Measurements from ENCODE around the gene MYO5A. TPM values are rescaled to one million over a fixed set of nuclear protein-coding genes. Genes with fewer than 3 reads are reported as not detected.

MYO5A gene
- polyA plus RNA-seq, 4 donors, result 0.45 to 3.0 (median 1.6) TPM

DNA sequence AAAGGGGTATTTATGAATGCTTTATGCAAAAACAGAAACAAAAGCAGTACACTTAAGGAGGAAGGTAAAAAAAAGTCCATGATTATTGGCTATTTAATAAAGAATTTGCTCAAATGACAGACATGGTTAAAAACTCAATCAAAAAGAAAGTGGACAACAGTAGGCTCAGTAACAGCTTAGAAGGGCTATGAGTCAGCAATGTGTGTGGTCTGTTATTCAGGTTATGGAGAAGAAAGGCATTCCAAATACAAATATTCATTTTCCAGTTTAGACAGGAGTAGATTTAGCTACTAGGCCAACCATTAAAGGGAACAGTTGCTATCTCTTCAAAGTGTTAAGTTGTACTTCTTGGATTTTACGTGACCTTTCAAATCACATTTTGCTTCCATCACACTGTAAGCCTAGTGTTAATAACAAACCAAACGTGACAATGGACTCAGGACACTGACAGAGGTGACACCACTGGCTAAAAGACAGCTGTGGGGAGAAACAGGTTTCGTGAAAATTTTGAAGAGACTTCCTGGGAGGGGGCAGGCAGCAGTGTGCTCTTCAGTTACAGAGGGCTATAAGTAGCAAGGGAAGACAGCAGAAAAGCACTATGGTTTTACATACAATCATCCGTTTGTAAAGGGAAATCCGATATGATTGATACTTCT lies 191.4 kb downstream of the MYO5A start:
- 83 to 87% (median 85%) methylated on average over 5 of the region's 5 CpGs for WGBS, 3 donors
- Histone ChIP-seq H3K4me3 (ENCODE audit: low read depth in 1 of 3, low read length in 3 of 3) (no peak overlapping the region), H3K9me3 (ENCODE audit: control insufficient read depth in 2 of 2, insufficient read depth in 1 of 2, low read depth in 1 of 2, low read length in 1 of 2) (no peaks in the 10 kb centered on the region), H3K36me3 (ENCODE audit: control insufficient read depth in 3 of 3, insufficient read depth in 2 of 3, low read depth in 1 of 3, low read length in 3 of 3) (peaks cover 0 to 3% (median 0%) of the 10 kb centered on the region in 3 donors), H3K27ac (ENCODE audit: low read depth in 1 of 3, low read length in 2 of 3) (no peak overlapping the region), H3K27me3 (ENCODE audit: control insufficient read depth in 3 of 3, insufficient read depth in 3 of 3, low read length in 3 of 3) (no peaks in the 10 kb centered on the region), H3K4me1 (ENCODE audit: control insufficient read depth in 3 of 3, insufficient read depth in 2 of 3, low read depth in 1 of 3, low read length in 2 of 3) (no peaks in the 10 kb centered on the region)
- DNase-seq, result no peak
- FAIRE-seq, result no peak

DNA sequence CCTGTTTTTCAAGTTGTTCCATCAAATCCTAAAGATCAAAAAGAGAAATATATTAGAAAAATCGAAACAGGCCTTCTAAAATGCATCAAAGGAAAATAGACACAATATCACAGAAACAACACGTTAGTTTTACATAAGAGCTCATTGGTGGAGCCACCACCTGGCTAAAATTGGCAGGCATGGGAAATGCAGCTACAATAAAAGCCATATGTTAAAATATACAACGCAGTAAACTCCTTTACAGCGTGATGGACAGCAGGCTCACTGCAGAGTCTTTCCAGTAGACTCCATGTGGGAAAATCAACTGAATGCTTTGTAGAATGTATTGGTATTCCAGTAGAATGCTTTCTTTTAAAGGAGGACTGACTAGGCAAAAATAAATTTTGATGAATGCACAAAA lies 192.2 kb downstream of the MYO5A start:
- H3K4me1 ChIP-seq (ENCODE audit: control insufficient read depth in 3 of 3, insufficient read depth in 2 of 3, low read depth in 1 of 3, low read length in 2 of 3), result no peaks in the 10 kb centered on the region
- H3K4me3 ChIP-seq (ENCODE audit: low read depth in 1 of 3, low read length in 3 of 3), result no peak overlapping the region
- DNase-seq (peak; percentile 7 to 29), FAIRE-seq (no peak)
- H3K36me3 ChIP-seq (ENCODE audit: control insufficient read depth in 3 of 3, insufficient read depth in 2 of 3, low read depth in 1 of 3, low read length in 3 of 3), result peaks cover 0 to 3% (median 0%) of the 10 kb centered on the region in 3 donors
- H3K27me3 ChIP-seq (ENCODE audit: control insufficient read depth in 3 of 3, insufficient read depth in 3 of 3, low read length in 3 of 3), result no peaks in the 10 kb centered on the region
- WGBS, 3 donors, result 18 to 57% (median 36%) methylated on average over 4 of the region's 4 CpGs
- no peak overlapping the region for H3K27ac ChIP-seq (ENCODE audit: low read depth in 1 of 3, low read length in 2 of 3)
- no peaks in the 10 kb centered on the region for H3K9me3 ChIP-seq (ENCODE audit: control insufficient read depth in 2 of 2, insufficient read depth in 1 of 2, low read depth in 1 of 2, low read length in 1 of 2)

DNA sequence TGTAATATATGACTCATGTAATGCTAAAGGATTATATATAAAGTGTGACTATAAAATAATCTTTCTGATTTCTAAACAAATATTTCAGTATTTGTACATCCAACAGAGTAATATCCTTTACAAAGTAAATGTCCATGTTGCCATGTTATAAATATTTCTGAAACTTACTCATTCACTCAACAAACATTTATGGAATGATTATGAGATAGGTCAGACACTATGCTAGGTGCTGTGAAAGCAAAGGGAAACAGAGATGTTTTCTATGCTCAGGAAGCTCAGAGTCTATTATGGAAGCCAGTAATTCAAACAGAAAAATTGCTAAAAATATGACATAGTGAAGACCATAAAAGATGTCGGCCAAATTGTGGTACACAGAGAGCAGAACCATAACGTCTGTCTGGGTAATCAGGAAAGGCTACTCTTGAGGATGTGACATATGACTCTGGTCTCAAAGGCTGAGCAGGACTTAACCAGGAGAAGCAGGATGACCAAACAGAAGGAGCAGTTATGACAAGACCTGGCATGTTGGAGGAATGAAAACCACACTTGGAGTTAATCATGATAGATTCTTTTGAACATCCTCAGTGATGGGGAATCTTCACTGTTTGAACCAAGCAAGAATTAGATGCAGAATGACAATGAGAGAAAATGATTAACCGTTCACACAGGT lies 194.1 kb downstream of the MYO5A start:
- DNase-seq (no peak), FAIRE-seq (no peak)
- Histone ChIP-seq H3K36me3 (ENCODE audit: control insufficient read depth in 3 of 3, insufficient read depth in 2 of 3, low read depth in 1 of 3, low read length in 3 of 3) (peaks cover 0 to 1% (median 0%) of the 10 kb centered on the region in 3 donors), H3K9me3 (ENCODE audit: control insufficient read depth in 2 of 2, insufficient read depth in 1 of 2, low read depth in 1 of 2, low read length in 1 of 2) (no peaks in the 10 kb centered on the region), H3K27me3 (ENCODE audit: control insufficient read depth in 3 of 3, insufficient read depth in 3 of 3, low read length in 3 of 3) (no peaks in the 10 kb centered on the region), H3K4me3 (ENCODE audit: low read depth in 1 of 3, low read length in 3 of 3) (no peak overlapping the region), H3K4me1 (ENCODE audit: control insufficient read depth in 3 of 3, insufficient read depth in 2 of 3, low read depth in 1 of 3, low read length in 2 of 3) (no peaks in the 10 kb centered on the region), H3K27ac (ENCODE audit: low read depth in 1 of 3, low read length in 2 of 3) (no peak overlapping the region)
- WGBS, 3 donors, result 74 to 84% (median 82%) methylated on average over 3 of the region's 3 CpGs

DNA sequence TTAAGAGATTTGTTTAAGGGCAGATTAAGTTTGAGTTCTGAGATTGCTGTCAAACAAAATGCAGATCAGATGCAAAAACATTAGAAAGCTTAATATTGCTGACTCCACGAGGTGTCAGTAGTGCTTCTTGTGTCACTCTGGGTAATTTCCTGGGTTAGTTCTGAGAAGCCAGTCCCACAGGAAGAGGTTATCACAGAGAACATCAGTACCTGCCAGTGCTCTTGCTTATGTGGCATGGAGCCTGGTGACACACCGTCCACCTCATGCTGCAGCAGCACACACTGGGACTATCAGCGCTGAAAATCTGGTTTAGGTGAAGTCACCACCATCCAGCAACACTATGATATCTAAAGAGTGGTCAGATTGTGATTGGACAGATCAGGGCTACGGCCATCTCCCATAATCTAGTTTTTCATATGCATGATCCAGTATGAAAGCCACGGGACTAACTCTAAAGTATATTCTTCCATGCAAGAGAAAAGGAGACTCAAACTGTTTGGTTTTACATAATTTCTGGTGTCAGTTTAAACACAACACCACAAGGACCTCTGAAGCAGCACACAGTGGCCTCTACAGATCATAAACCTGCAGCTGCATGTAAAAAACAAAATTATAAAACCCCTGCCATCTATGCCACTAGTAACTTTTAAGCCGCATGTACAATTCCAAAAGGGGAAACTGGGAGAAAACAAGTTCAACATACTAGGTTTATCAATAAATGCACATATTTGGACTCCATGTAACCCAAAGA lies 197.0 kb downstream of the MYO5A start:
- 50 to 60% (median 54%) methylated on average over 6 of the region's 6 CpGs for WGBS, 3 donors
- FAIRE-seq (no peak), DNase-seq (peak; percentile 20 to 69)
- Histone ChIP-seq H3K36me3 (ENCODE audit: control insufficient read depth in 3 of 3, insufficient read depth in 2 of 3, low read depth in 1 of 3, low read length in 3 of 3) (peaks cover 0 to 4% (median 0%) of the 10 kb centered on the region in 3 donors), H3K4me1 (ENCODE audit: control insufficient read depth in 3 of 3, insufficient read depth in 2 of 3, low read depth in 1 of 3, low read length in 2 of 3) (no peaks in the 10 kb centered on the region), H3K9me3 (ENCODE audit: control insufficient read depth in 2 of 2, insufficient read depth in 1 of 2, low read depth in 1 of 2, low read length in 1 of 2) (no peaks in the 10 kb centered on the region), H3K27ac (ENCODE audit: low read depth in 1 of 3, low read length in 2 of 3) (no peak overlapping the region), H3K27me3 (ENCODE audit: control insufficient read depth in 3 of 3, insufficient read depth in 3 of 3, low read length in 3 of 3) (no peaks in the 10 kb centered on the region), H3K4me3 (ENCODE audit: low read depth in 1 of 3, low read length in 3 of 3) (no peak overlapping the region)

- Histone ChIP-seq H3K36me3 (ENCODE audit: control insufficient read depth in 3 of 3, insufficient read depth in 2 of 3, low read depth in 1 of 3, low read length in 3 of 3) (peaks cover 0 to 4% (median 0%) of the 10 kb centered on the region in 3 donors), H3K9me3 (ENCODE audit: control insufficient read depth in 2 of 2, insufficient read depth in 1 of 2, low read depth in 1 of 2, low read length in 1 of 2) (no peaks in the 10 kb centered on the region)
- FAIRE-seq, result no peak
Observed at GRCh38 chr15:52329987-52330386, 198.7 kb downstream of the MYO5A start.

DNA sequence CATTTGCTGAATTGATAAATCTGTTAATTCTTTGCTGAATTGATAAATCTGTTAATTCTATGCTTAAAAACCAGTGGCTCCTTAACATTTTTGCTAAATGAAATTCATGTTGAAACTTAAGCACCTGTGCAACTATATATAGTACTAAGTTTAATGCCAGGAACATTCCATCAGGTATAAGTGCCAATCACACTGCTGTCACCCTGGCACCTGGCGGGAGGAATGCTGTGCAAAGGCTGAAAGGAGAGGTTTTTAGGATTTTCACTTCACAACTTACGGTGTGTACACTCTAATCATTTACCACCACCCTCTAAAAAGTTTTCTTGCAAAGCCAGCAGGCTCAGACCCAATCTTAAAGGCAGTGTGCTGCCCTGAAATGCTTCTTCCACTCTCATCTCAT lies 199.5 kb downstream of the MYO5A start:
- Histone ChIP-seq H3K4me1 (ENCODE audit: control insufficient read depth in 3 of 3, insufficient read depth in 2 of 3, low read depth in 1 of 3, low read length in 2 of 3) (no peaks in the 10 kb centered on the region), H3K27ac (ENCODE audit: low read depth in 1 of 3, low read length in 2 of 3) (no peak overlapping the region), H3K9me3 (ENCODE audit: control insufficient read depth in 2 of 2, insufficient read depth in 1 of 2, low read depth in 1 of 2, low read length in 1 of 2) (no peaks in the 10 kb centered on the region), H3K27me3 (ENCODE audit: control insufficient read depth in 3 of 3, insufficient read depth in 3 of 3, low read length in 3 of 3) (no peaks in the 10 kb centered on the region), H3K36me3 (ENCODE audit: control insufficient read depth in 3 of 3, insufficient read depth in 2 of 3, low read depth in 1 of 3, low read length in 3 of 3) (peaks cover 0 to 4% (median 0%) of the 10 kb centered on the region in 3 donors), H3K4me3 (ENCODE audit: low read depth in 1 of 3, low read length in 3 of 3) (no peak overlapping the region)
- DNase-seq (no peak), FAIRE-seq (no peak)
- 78 to 96% (median 87%) methylated on average over 2 of the region's 2 CpGs for WGBS, 3 donors

More at GRCh38 chr15:52329987-52330386, 198.7 kb downstream of the MYO5A start:
- no peak for DNase-seq
- Histone ChIP-seq H3K4me3 (ENCODE audit: low read depth in 1 of 3, low read length in 3 of 3) (no peak overlapping the region), H3K4me1 (ENCODE audit: control insufficient read depth in 3 of 3, insufficient read depth in 2 of 3, low read depth in 1 of 3, low read length in 2 of 3) (no peaks in the 10 kb centered on the region), H3K27me3 (ENCODE audit: control insufficient read depth in 3 of 3, insufficient read depth in 3 of 3, low read length in 3 of 3) (no peaks in the 10 kb centered on the region), H3K27ac (ENCODE audit: low read depth in 1 of 3, low read length in 2 of 3) (no peak overlapping the region)
- WGBS, 3 donors, result 85 to 94% (median 93%) methylated on average over 1 of the region's 1 CpG

DNA sequence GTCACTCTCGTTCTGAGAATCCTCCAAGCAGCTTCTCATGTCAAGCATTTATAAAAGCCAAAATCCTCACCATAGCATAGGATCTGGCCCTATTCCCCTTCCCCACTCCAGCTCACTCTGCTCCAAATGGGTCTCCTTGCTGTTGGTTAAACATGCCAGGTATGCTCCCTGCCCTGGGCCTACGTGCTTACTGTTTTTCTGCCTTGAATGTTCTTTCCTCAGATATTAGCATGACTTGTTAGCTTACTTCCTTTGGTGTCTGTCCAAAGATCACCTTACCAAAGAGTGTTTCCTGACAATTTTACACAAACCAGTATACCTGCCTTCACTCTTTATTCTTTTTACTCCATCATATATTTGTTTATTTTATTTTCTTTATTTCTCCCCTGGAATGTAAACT lies 200.0 kb downstream of the MYO5A start:
- DNase-seq (no peak), FAIRE-seq (no peak)
- Histone ChIP-seq H3K4me1 (ENCODE audit: control insufficient read depth in 3 of 3, insufficient read depth in 2 of 3, low read depth in 1 of 3, low read length in 2 of 3) (no peaks in the 10 kb centered on the region), H3K9me3 (ENCODE audit: control insufficient read depth in 2 of 2, insufficient read depth in 1 of 2, low read depth in 1 of 2, low read length in 1 of 2) (no peaks in the 10 kb centered on the region), H3K27me3 (ENCODE audit: control insufficient read depth in 3 of 3, insufficient read depth in 3 of 3, low read length in 3 of 3) (no peaks in the 10 kb centered on the region), H3K27ac (ENCODE audit: low read depth in 1 of 3, low read length in 2 of 3) (no peak overlapping the region), H3K4me3 (ENCODE audit: low read depth in 1 of 3, low read length in 3 of 3) (no peak overlapping the region), H3K36me3 (ENCODE audit: control insufficient read depth in 3 of 3, insufficient read depth in 2 of 3, low read depth in 1 of 3, low read length in 3 of 3) (peaks cover 0 to 4% (median 0%) of the 10 kb centered on the region in 3 donors)
- 65 to 90% (median 84%) methylated on average over 2 of the region's 2 CpGs for WGBS, 3 donors

DNA sequence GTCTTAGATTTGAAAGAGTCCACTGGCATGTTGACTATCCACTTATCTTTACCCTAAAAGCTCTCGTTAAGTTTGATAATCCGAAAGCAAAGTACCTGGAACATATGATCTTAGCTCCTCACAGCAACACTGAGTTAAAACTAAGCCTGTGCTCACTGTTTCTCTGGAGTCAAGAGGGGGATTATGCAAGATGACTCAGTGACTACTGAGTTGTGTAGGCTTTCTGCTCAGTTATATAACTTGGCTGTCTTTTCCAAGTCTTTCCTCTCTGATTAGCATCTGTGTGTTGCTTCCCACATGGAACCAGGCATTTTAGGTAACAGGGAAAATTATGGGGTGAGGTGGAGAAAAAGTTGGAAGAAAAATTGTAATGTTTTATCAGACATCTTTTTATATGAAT lies 201.9 kb downstream of the MYO5A start:
- no peaks in the 10 kb centered on the region for H3K27me3 ChIP-seq (ENCODE audit: control insufficient read depth in 3 of 3, insufficient read depth in 3 of 3, low read length in 3 of 3)
- H3K27ac ChIP-seq (ENCODE audit: low read depth in 1 of 3, low read length in 2 of 3), result no peak overlapping the region
- 60 to 73% (median 71%) methylated on average over 2 of the region's 2 CpGs for WGBS, 3 donors
- H3K4me3 ChIP-seq (ENCODE audit: low read depth in 1 of 3, low read length in 3 of 3), result no peak overlapping the region
- DNase-seq (no peak), FAIRE-seq (no peak)
- peaks cover 0 to 4% (median 0%) of the 10 kb centered on the region in 3 donors for H3K36me3 ChIP-seq (ENCODE audit: control insufficient read depth in 3 of 3, insufficient read depth in 2 of 3, low read depth in 1 of 3, low read length in 3 of 3)
- no peaks in the 10 kb centered on the region for H3K9me3 ChIP-seq (ENCODE audit: control insufficient read depth in 2 of 2, insufficient read depth in 1 of 2, low read depth in 1 of 2, low read length in 1 of 2)
- H3K4me1 ChIP-seq (ENCODE audit: control insufficient read depth in 3 of 3, insufficient read depth in 2 of 3, low read depth in 1 of 3, low read length in 2 of 3), result no peaks in the 10 kb centered on the region
